ENCODE measurements around the gene CDC42BPA. TPM values are rescaled to one million over a fixed set of nuclear protein-coding genes. Genes with fewer than 3 reads are reported as not detected.

The CDC42BPA gene
- total RNA-seq, 1 experiment from 2014 or later: 32.0 TPM

DNA sequence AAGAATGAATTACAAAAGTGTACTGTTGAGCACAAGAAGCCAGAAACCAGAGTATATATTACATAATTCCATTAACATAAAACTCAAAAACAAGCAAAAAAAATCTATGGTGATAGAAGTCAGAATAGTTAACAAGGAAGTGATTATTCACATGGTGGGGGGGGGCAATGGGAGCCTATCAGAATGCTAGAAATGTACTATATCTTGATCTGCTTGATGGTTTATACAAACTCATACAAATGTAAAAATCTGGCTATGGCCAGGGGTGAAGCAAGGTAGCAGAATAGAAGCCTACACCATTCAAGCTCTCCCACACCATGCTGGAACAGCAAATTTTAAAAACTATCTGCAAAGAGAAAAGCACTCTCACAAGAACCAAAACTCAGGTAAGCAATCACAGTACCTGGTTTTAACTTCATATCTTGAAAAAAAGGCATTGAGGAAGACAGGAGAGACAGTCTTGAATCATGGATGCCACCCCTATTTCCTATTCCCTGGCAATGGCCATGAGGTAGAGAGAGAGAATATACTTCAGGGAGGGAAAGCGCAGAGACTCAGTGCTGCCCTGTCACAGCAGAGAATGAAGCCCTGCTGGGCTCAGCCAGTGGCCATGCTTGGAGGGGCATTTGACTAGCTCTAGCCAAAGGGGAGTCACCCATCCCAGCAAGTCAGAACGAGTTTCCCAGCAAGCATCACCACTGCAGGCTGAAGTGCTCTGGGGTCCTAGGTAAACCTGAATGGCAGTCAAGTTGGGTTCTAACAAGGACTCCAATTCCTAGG lies 73.8 kb downstream of the CDC42BPA start:
- ATAC-seq: peak; percentile 20; the same call in 1 of the 2 replicates
- ChIA-PET POLR2A (ENCODE audit: unreplicated experiment) (no interaction called here), CTCF (no interaction called here)
- no peak overlapping the region for H3K4me2 ChIP-seq (ENCODE audit: low read length)
- no peak overlapping the region for H2AFZ ChIP-seq (ENCODE audit: low read length)
- no peaks in the 10 kb centered on the region for H3K36me3 ChIP-seq (ENCODE audit: low read depth, low read length)
- no peaks in the 10 kb centered on the region for H3F3A ChIP-seq (ENCODE audit: low read length, unreplicated experiment)
- TF ChIP-seq, protein P1, sequence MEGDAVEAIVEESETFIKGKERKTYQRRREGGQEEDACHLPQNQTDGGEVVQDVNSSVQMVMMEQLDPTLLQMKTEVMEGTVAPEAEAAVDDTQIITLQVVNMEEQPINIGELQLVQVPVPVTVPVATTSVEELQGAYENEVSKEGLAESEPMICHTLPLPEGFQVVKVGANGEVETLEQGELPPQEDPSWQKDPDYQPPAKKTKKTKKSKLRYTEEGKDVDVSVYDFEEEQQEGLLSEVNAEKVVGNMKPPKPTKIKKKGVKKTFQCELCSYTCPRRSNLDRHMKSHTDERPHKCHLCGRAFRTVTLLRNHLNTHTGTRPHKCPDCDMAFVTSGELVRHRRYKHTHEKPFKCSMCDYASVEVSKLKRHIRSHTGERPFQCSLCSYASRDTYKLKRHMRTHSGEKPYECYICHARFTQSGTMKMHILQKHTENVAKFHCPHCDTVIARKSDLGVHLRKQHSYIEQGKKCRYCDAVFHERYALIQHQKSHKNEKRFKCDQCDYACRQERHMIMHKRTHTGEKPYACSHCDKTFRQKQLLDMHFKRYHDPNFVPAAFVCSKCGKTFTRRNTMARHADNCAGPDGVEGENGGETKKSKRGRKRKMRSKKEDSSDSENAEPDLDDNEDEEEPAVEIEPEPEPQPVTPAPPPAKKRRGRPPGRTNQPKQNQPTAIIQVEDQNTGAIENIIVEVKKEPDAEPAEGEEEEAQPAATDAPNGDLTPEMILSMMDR (conservative IDR thresholded peaks at IDR 0.05; ENCODE audit: low read depth, low read length): no peak
- H3K9ac ChIP-seq (ENCODE audit: low read length): no peak overlapping the region
- H3K4me3 ChIP-seq (ENCODE audit: low read length): no peak overlapping the region
- H4K20me1 ChIP-seq (ENCODE audit: low read length): no peaks in the 10 kb centered on the region
- H3K27me3 ChIP-seq (ENCODE audit: low read length): no peaks in the 10 kb centered on the region
- H3K9me3 ChIP-seq (ENCODE audit: low read length): no peaks in the 10 kb centered on the region
- no peaks in the 10 kb centered on the region for H3K9me2 ChIP-seq (replicated peaks; ENCODE audit: low read length)
- peaks cover 10% of the 10 kb centered on the region for H3K4me1 ChIP-seq (ENCODE audit: insufficient read depth, low read length)
- intact Hi-C loops (cut with micrococcal nuclease): no loop called here
- H3K27ac ChIP-seq (ENCODE audit: low read length): no peak overlapping the region
- DNase-seq: no peak
- BruUV-seq (replicated peaks): no TSS peak
- peaks cover 41% of the 10 kb centered on the region for H3K79me2 ChIP-seq (ENCODE audit: low read length)

DNA sequence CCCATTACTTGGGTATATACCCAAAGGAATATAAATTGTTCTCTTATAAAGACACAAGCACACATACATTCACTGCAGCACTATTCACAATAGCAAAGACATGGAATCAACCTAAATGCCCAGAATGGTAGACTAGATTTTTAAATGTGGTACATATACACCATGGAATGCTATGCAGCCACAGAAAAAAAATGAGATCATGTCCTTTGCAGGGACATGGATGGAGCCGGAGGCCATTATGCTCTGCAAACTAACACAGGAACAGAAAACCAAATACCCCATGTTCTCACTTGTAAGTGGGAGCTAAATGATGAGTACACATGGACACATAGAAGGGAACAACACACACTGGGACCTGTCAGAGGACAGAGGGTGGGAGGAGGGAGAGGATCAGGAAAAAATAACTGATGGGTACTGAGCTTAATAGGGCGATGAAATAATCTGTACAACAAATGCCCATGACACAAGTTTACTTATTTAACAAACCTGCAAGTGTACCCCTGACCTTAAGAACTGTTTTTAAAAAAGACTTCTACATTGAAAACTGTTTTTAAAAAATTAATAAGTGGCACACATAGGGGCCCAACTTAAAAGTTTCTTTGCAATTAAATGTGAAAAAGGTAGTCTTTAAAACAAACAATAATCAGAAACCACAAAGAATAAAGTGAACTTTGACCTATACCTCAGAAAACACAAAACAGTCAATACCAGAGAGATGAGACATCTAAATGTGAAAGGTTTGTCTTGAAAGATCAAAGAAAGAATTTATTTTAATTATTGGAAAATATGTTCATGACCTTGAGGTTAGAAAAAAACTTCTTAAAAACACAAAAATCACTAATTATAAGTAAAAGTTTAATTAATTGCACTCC lies 75.2 kb downstream of the CDC42BPA start:
- no peak overlapping the region for H3K4me2 ChIP-seq (ENCODE audit: low read length)
- no peak for ATAC-seq

More for the DNA sequence above, 75.2 kb downstream of the CDC42BPA start:
- TF ChIP-seq, protein P1 (conservative IDR thresholded peaks at IDR 0.05; ENCODE audit: low read depth, low read length): no peak
- TF ChIP-seq EZH2phosphoT487 (IDR thresholded peaks at IDR 0.05; ENCODE audit: borderline replicate concordance, low read length) (no peak), EZH2 (IDR thresholded peaks at IDR 0.05; ENCODE audit: low read length, unreplicated experiment) (no peak)
- intact Hi-C loops (cut with micrococcal nuclease): no loop called here
- Histone ChIP-seq H4K20me1 (ENCODE audit: low read length) (no peaks in the 10 kb centered on the region), H3K27ac (ENCODE audit: low read length) (no peak overlapping the region), H3K9ac (ENCODE audit: low read length) (no peak overlapping the region), H3F3A (ENCODE audit: low read length, unreplicated experiment) (no peaks in the 10 kb centered on the region), H3K4me3 (ENCODE audit: low read length) (no peak overlapping the region), H3K9me2 (replicated peaks; ENCODE audit: low read length) (no peaks in the 10 kb centered on the region), H2AFZ (ENCODE audit: low read length) (no peak overlapping the region), H3K4me1 (ENCODE audit: insufficient read depth, low read length) (peaks cover 10% of the 10 kb centered on the region), H3K9me3 (ENCODE audit: low read length) (no peaks in the 10 kb centered on the region), H3K36me3 (ENCODE audit: low read depth, low read length) (no peaks in the 10 kb centered on the region), H3K79me2 (ENCODE audit: low read length) (peaks cover 56% of the 10 kb centered on the region), H3K27me3 (ENCODE audit: low read length) (no peaks in the 10 kb centered on the region)
- CTCF ChIA-PET: no interaction called here
- DNase-seq: peak; percentile 43
- BruUV-seq (replicated peaks): no TSS peak
- POLR2A ChIA-PET (ENCODE audit: unreplicated experiment): interaction anchor here (0.7 kb wide), 2 partner anchors 28 to 60 kb away, joined by 3 to 6 read pairs; no protein-coding TSS in a partner anchor
